ENCODE results near the gene KDM8.

The KDM8 gene

DNA sequence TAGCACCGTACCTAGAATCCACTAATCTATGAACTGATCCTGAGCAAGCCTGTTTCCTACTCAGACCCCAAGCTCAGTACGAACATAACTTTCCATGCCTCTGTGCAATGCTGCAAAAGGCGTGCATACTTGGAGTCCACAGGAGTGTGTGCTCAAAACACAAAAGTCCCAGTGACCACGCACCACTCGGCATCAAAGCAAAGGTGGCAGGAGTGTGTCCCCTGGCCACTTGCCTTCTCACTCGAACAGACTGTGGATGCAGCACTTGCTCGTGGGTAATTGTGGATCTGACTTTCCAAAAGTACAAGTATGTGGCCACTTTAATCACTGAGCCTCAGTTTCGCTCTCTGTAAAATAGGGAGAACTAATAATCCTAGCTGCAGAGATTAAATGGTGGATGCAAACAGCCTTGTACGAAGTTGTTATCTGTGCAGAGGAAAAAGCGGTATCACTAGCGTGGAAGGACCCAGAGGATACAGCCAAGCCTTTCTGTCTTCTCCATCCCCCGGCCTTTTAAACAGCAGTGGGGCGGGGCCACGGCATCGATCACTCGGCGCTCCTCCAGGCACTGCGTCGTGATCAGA lies 311 bp upstream of the KDM8 start:
- TF ChIP-seq, protein P1, sequence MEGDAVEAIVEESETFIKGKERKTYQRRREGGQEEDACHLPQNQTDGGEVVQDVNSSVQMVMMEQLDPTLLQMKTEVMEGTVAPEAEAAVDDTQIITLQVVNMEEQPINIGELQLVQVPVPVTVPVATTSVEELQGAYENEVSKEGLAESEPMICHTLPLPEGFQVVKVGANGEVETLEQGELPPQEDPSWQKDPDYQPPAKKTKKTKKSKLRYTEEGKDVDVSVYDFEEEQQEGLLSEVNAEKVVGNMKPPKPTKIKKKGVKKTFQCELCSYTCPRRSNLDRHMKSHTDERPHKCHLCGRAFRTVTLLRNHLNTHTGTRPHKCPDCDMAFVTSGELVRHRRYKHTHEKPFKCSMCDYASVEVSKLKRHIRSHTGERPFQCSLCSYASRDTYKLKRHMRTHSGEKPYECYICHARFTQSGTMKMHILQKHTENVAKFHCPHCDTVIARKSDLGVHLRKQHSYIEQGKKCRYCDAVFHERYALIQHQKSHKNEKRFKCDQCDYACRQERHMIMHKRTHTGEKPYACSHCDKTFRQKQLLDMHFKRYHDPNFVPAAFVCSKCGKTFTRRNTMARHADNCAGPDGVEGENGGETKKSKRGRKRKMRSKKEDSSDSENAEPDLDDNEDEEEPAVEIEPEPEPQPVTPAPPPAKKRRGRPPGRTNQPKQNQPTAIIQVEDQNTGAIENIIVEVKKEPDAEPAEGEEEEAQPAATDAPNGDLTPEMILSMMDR (IDR thresholded peaks at IDR 0.05) = no peak

DNA sequence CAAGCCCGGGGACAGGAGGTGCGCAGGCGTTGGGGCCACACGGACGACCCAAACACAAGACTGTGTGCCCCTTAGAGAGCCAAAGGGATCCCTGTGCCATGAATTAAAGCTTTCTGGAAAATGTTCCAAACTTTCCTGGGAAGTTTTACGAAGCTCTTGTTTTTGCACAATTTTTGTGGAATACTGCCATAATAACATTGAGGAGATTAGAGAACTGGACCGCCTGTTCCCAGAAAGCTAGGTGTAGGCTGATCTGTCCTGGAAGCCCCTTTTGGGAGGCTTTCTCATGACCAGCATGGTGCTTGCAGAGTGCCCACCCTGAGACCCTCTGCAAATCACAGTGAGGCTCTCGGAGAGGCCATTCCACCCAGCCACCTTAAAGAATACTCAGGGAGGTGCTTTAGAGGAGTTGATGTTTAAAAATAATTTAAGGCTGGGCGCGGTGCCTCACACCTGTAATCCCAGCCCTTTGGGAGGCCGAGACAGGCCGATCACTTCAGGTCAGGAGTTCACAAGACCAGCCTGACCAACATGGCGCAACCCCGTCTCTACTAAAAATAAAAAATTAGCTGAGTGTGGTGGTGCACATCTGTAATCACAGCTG lies 1.1 kb downstream of the KDM8 start:
- TF ChIP-seq, protein P1 (IDR thresholded peaks at IDR 0.05) = no peak

DNA sequence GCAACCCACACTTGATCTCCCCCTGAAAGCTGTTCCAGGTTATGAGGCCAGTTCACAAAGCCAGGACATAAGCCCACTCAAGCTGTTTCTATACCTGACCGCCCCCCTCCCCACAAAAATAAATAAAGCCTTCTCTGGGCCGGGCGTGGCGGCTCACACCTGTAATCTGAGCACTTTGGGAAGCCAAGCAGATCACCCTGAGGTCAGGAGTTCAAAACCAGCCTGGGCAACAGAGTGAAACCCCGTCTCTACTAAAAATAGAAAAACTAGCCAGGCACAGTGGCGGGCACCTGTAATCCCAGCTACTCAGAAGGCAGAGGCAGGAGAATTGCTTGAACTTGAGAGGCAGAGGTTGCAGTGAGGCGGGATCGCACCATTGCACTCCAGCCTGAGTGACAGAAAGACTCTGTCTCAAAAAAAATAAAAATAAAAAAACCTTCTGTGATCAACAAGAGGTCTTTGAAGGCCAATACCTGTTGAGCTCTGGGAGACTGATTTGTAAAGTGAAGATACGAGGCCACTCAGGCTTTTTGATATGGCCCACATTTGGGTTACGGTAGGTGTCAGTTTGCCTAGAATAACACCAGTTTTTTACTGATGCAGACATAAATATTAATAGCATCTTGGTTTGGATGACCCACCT lies 2.2 kb downstream of the KDM8 start:
- TF ChIP-seq, protein P1 (IDR thresholded peaks at IDR 0.05) = no peak

DNA sequence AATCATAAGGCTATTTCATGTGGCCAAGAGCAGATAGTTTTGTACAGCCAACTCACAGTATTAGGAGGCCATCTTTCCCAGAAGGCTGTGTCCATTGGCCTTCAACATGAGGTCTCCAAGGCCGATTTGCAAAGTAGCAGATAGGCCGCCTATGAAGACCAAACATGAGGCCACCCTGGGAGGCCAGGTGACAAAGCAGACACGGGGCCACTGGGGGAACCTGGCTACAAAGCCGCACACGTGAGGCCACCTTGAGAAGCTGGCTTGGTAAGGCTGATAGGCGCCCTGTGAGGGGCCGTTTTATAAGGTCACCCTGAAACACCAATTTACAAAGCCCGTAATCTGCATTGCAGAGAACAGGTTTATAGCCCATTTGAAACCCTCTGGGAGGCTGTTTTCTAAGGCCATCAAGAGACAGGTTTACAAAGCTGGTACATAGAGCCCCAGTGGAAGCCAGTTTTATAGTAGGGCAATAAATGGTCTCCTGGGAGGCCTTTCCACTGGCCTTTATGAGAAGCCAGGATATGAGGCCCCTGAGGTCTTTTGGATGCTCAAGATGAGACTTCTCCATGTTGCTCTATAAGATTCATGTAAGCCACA lies 4.9 kb downstream of the KDM8 start:
- TF ChIP-seq, protein P1 (IDR thresholded peaks at IDR 0.05) = no peak

DNA sequence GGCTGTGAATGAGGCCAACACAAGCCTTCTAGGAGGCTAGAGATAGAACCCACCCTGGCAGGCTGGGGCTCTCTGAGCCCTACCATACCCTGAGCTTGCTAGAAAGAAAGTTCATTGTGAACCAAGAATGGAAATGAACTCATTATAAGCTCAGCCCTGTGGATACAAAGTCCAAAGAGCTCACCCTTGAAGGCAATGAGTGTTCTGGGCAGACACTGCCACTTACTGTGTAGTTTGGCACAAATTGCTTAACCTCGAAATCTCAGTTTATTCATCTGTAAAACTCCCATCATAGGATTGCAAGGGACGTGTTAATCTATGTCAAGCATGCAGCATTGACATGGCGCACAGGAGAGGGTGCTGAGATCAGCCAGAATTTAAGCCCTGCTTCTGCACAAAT lies 5.5 kb downstream of the KDM8 start:
- TF ChIP-seq, protein P1 (IDR thresholded peaks at IDR 0.05) = no peak

DNA sequence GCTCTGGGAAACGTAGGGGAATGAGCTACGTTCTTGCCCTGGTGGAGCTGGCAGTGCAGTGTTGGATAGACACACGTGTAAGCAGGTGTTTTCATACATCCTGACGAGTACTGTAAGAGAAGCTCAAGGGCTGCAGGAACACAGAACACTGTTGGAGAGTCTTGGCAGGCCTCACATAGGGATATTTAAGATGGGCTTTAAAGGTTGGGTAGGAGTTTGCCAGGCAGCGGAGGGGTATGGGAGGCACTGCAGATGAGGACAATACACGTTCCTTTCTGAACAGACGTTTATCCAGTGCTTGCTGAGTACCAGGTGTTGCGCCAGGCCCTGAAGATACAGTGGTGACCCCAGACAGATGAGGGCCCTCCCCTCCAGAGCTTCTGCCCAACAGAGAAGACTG lies 6.3 kb downstream of the KDM8 start:
- TF ChIP-seq, protein P1 (IDR thresholded peaks at IDR 0.05) = no peak

DNA sequence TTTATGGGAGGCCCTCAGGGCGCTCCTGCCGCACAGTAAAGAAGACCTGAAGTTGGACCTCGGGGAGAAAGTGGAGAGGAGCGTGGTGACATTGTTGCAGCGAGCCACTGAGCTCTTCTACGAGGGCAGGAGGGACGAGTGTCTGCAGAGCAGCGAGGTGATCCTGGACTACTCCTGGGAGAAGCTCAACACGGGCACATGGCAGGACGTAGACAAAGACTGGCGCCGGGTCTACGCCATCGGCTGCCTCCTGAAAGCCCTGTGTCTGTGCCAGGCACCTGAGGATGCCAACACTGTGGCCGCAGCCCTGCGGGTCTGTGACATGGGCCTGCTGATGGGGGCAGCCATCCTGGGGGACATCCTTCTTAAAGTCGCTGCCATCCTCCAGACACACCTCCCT lies 6.8 kb downstream of the KDM8 start:
- TF ChIP-seq, protein P1 (IDR thresholded peaks at IDR 0.05) = no peak
